ENCODE results near the gene GATD1.

Gene GATD1

GRCh38 chr11:725624-726202, 51.6 kb downstream of the GATD1 start:
- no peaks in the 10 kb centered on the region for H3K36me3 ChIP-seq (ENCODE audit: control insufficient read depth, insufficient read depth, low read length)
- no peaks in the 10 kb centered on the region for H3K4me1 ChIP-seq (ENCODE audit: control insufficient read depth, low read depth, low read length)
- no peak overlapping the region for H3K23ac ChIP-seq (ENCODE audit: low read length)
- H3K4me2 ChIP-seq (ENCODE audit: low read length): no peak overlapping the region
- no peaks in the 10 kb centered on the region for H3K79me2 ChIP-seq (ENCODE audit: control insufficient read depth, insufficient read depth, low read length)
- H3K4ac ChIP-seq (ENCODE audit: low read depth, low read length): no peak overlapping the region
- H3K18ac ChIP-seq (ENCODE audit: low read length): no peak overlapping the region
- H4K5ac ChIP-seq (ENCODE audit: low read length): no peak overlapping the region
- no peak overlapping the region for H2BK120ac ChIP-seq (ENCODE audit: low read depth, low read length)
- no peak overlapping the region for H3K56ac ChIP-seq (ENCODE audit: low read length)
- no peaks in the 10 kb centered on the region for H3K79me1 ChIP-seq (ENCODE audit: low read length)
- H2BK15ac ChIP-seq (replicated peaks; ENCODE audit: low read depth): no peak overlapping the region
- H3K27ac ChIP-seq (ENCODE audit: low read depth, low read length): no peak overlapping the region
- no peak overlapping the region for H3K9ac ChIP-seq (ENCODE audit: low read length)
- DNase-seq: no peak
- H2BK5ac ChIP-seq (ENCODE audit: low read length): no peak overlapping the region
- no CpG with 5 or more reads among the region's 53 CpGs for WGBS (ENCODE audit: extremely low coverage, insufficient coverage, low lambda C conversion rate)
- H3K4me3 ChIP-seq (ENCODE audit: low read length): no peak overlapping the region
- no peak overlapping the region for H2AK5ac ChIP-seq (ENCODE audit: low read length)
- peaks cover 2% of the 10 kb centered on the region for H3K27me3 ChIP-seq (ENCODE audit: insufficient read depth, low read length, poor library complexity)
- no peak overlapping the region for H4K8ac ChIP-seq (ENCODE audit: low read depth, low read length)

- no peak overlapping the region for H3K23ac ChIP-seq (ENCODE audit: low read length)
- DNase-seq: no peak
- H3K27me3 ChIP-seq (ENCODE audit: insufficient read depth, low read length, poor library complexity): peaks cover 2% of the 10 kb centered on the region
- no peak overlapping the region for H3K4ac ChIP-seq (ENCODE audit: low read depth, low read length)
- no peaks in the 10 kb centered on the region for H3K79me2 ChIP-seq (ENCODE audit: control insufficient read depth, insufficient read depth, low read length)
- no peak overlapping the region for H3K9ac ChIP-seq (ENCODE audit: low read length)
- no peak overlapping the region for H2BK15ac ChIP-seq (replicated peaks; ENCODE audit: low read depth)
- H3K56ac ChIP-seq (ENCODE audit: low read length): no peak overlapping the region
- H3K27ac ChIP-seq (ENCODE audit: low read depth, low read length): no peak overlapping the region
- no peak overlapping the region for H2BK120ac ChIP-seq (ENCODE audit: low read depth, low read length)
- no peak overlapping the region for H2BK5ac ChIP-seq (ENCODE audit: low read length)
- no peak overlapping the region for H3K4me2 ChIP-seq (ENCODE audit: low read length)
- H3K4me1 ChIP-seq (ENCODE audit: control insufficient read depth, low read depth, low read length): no peaks in the 10 kb centered on the region
- no CpG with 5 or more reads among the region's 18 CpGs for WGBS (ENCODE audit: extremely low coverage, insufficient coverage, low lambda C conversion rate)
- no peak overlapping the region for H3K4me3 ChIP-seq (ENCODE audit: low read length)
- H4K5ac ChIP-seq (ENCODE audit: low read length): no peak overlapping the region
- H3K18ac ChIP-seq (ENCODE audit: low read length): no peak overlapping the region
- no peaks in the 10 kb centered on the region for H3K79me1 ChIP-seq (ENCODE audit: low read length)
- H3K36me3 ChIP-seq (ENCODE audit: control insufficient read depth, insufficient read depth, low read length): no peaks in the 10 kb centered on the region
- H2AK5ac ChIP-seq (ENCODE audit: low read length): no peak overlapping the region
- H4K8ac ChIP-seq (ENCODE audit: low read depth, low read length): no peak overlapping the region
Observed at GRCh38 chr11:724778-725386, 52.4 kb downstream of the GATD1 start.

- H2AK5ac ChIP-seq (ENCODE audit: low read length): no peak overlapping the region
- no peak overlapping the region for H4K8ac ChIP-seq (ENCODE audit: low read depth, low read length)
- H3K79me1 ChIP-seq (ENCODE audit: low read length): no peaks in the 10 kb centered on the region
- no CpG with 5 or more reads among the region's 19 CpGs for WGBS (ENCODE audit: extremely low coverage, insufficient coverage, low lambda C conversion rate)
- no peak overlapping the region for H3K56ac ChIP-seq (ENCODE audit: low read length)
- no peak overlapping the region for H3K18ac ChIP-seq (ENCODE audit: low read length)
- H2BK5ac ChIP-seq (ENCODE audit: low read length): no peak overlapping the region
- no peaks in the 10 kb centered on the region for H3K79me2 ChIP-seq (ENCODE audit: control insufficient read depth, insufficient read depth, low read length)
- H3K4me2 ChIP-seq (ENCODE audit: low read length): no peak overlapping the region
- no peak overlapping the region for H4K5ac ChIP-seq (ENCODE audit: low read length)
- no peak overlapping the region for H3K23ac ChIP-seq (ENCODE audit: low read length)
- no peaks in the 10 kb centered on the region for H3K36me3 ChIP-seq (ENCODE audit: control insufficient read depth, insufficient read depth, low read length)
- H3K27ac ChIP-seq (ENCODE audit: low read depth, low read length): no peak overlapping the region
- DNase-seq: no peak
- H3K4me3 ChIP-seq (ENCODE audit: low read length): no peak overlapping the region
- no peak overlapping the region for H3K9ac ChIP-seq (ENCODE audit: low read length)
- H2BK15ac ChIP-seq (replicated peaks; ENCODE audit: low read depth): no peak overlapping the region
- H3K4ac ChIP-seq (ENCODE audit: low read depth, low read length): no peak overlapping the region
- no peaks in the 10 kb centered on the region for H3K4me1 ChIP-seq (ENCODE audit: control insufficient read depth, low read depth, low read length)
- H3K27me3 ChIP-seq (ENCODE audit: insufficient read depth, low read length, poor library complexity): peaks cover 2% of the 10 kb centered on the region
- no peak overlapping the region for H2BK120ac ChIP-seq (ENCODE audit: low read depth, low read length)
Observed at GRCh38 chr11:724049-724777, 53.1 kb downstream of the GATD1 start.

- no peak overlapping the region for H2BK120ac ChIP-seq (ENCODE audit: low read depth, low read length)
- no CpG with 5 or more reads among the region's 8 CpGs for WGBS (ENCODE audit: extremely low coverage, insufficient coverage, low lambda C conversion rate)
- H3K27me3 ChIP-seq (ENCODE audit: insufficient read depth, low read length, poor library complexity): peaks cover 2% of the 10 kb centered on the region
Observed at GRCh38 chr11:723120-723883, 54.0 kb downstream of the GATD1 start.

GRCh38 chr11:722346-722811, 54.9 kb downstream of the GATD1 start:
- Histone ChIP-seq H3K18ac (ENCODE audit: low read length) (no peak overlapping the region), H4K5ac (ENCODE audit: low read length) (no peak overlapping the region), H3K27ac (ENCODE audit: low read depth, low read length) (no peak overlapping the region), H3K27me3 (ENCODE audit: insufficient read depth, low read length, poor library complexity) (peaks cover 2% of the 10 kb centered on the region), H3K4me1 (ENCODE audit: control insufficient read depth, low read depth, low read length) (no peaks in the 10 kb centered on the region), H4K8ac (ENCODE audit: low read depth, low read length) (no peak overlapping the region), H3K4ac (ENCODE audit: low read depth, low read length) (no peak overlapping the region), H3K9ac (ENCODE audit: low read length) (no peak overlapping the region), H2AK5ac (ENCODE audit: low read length) (no peak overlapping the region), H3K36me3 (ENCODE audit: control insufficient read depth, insufficient read depth, low read length) (no peaks in the 10 kb centered on the region), H3K79me1 (ENCODE audit: low read length) (no peaks in the 10 kb centered on the region), H3K4me3 (ENCODE audit: low read length) (no peak overlapping the region), H2BK15ac (replicated peaks; ENCODE audit: low read depth) (no peak overlapping the region), H3K56ac (ENCODE audit: low read length) (no peak overlapping the region), H2BK5ac (ENCODE audit: low read length) (no peak overlapping the region), H3K23ac (ENCODE audit: low read length) (no peak overlapping the region), H3K4me2 (ENCODE audit: low read length) (no peak overlapping the region), H3K79me2 (ENCODE audit: control insufficient read depth, insufficient read depth, low read length) (no peaks in the 10 kb centered on the region), H2BK120ac (ENCODE audit: low read depth, low read length) (no peak overlapping the region)
- no peak for DNase-seq
- no CpG with 5 or more reads among the region's 20 CpGs for WGBS (ENCODE audit: extremely low coverage, insufficient coverage, low lambda C conversion rate)

More at GRCh38 chr11:723120-723883, 54.0 kb downstream of the GATD1 start:
- Histone ChIP-seq H3K56ac (ENCODE audit: low read length) (no peak overlapping the region), H3K79me1 (ENCODE audit: low read length) (no peaks in the 10 kb centered on the region), H3K23ac (ENCODE audit: low read length) (no peak overlapping the region), H3K79me2 (ENCODE audit: control insufficient read depth, insufficient read depth, low read length) (no peaks in the 10 kb centered on the region), H3K18ac (ENCODE audit: low read length) (no peak overlapping the region), H3K4me1 (ENCODE audit: control insufficient read depth, low read depth, low read length) (no peaks in the 10 kb centered on the region), H3K4me3 (ENCODE audit: low read length) (no peak overlapping the region), H3K36me3 (ENCODE audit: control insufficient read depth, insufficient read depth, low read length) (no peaks in the 10 kb centered on the region), H3K27ac (ENCODE audit: low read depth, low read length) (no peak overlapping the region), H3K9ac (ENCODE audit: low read length) (no peak overlapping the region), H4K5ac (ENCODE audit: low read length) (no peak overlapping the region), H3K4me2 (ENCODE audit: low read length) (no peak overlapping the region), H2BK5ac (ENCODE audit: low read length) (no peak overlapping the region), H2BK15ac (replicated peaks; ENCODE audit: low read depth) (no peak overlapping the region), H4K8ac (ENCODE audit: low read depth, low read length) (no peak overlapping the region), H3K4ac (ENCODE audit: low read depth, low read length) (no peak overlapping the region), H2AK5ac (ENCODE audit: low read length) (no peak overlapping the region)
- DNase-seq: no peak

All from mesendoderm (in vitro differentiated cells).